ENCODE measurements around the gene AUNIP. TPM values are rescaled to one million over a fixed set of nuclear protein-coding genes. Genes with fewer than 3 reads are reported as not detected.

The AUNIP gene
- total and polyA plus RNA-seq, 2 donors from 2014 or later: 0.38 TPM; not detected in 1

- peak in 1 of 5 donors; percentile 25 for DNase-seq
- no peak for FAIRE-seq
- peaks cover 2 to 38% (median 35%) of the 10 kb centered on the region in 3 donors for H3K4me1 ChIP-seq (ENCODE audit: control insufficient read depth in 2 of 3, insufficient read depth in 2 of 3, low read depth in 1 of 3, low read length in 3 of 3)
- no peaks in the 10 kb centered on the region for H3K9me3 ChIP-seq (ENCODE audit: control insufficient read depth in 2 of 3, insufficient read depth in 1 of 3, low read length in 3 of 3)
- no peaks in the 10 kb centered on the region for H3K36me3 ChIP-seq (ENCODE audit: control insufficient read depth in 2 of 3, insufficient read depth in 3 of 3, low read length in 3 of 3)
- TF ChIP-seq CTCF (IDR thresholded peaks at IDR 0.05; ENCODE audit: borderline replicate concordance, extremely low read depth, insufficient read depth): no peak
- no peak overlapping the region for H3K9ac ChIP-seq (ENCODE audit: low read length in 3 of 3)
- no peak overlapping the region for H3K4me3 ChIP-seq (ENCODE audit: low read length in 3 of 3)
- intact Hi-C loops (cut with DNase I): no loop called here
- peak overlapping the region; percentile 63 to 86 for H3K27ac ChIP-seq (ENCODE audit: low read depth in 2 of 2, low read length in 2 of 2)
- no peaks in the 10 kb centered on the region for H3K27me3 ChIP-seq (ENCODE audit: control insufficient read depth, insufficient read depth, low read length)
Observed at GRCh38 chr1:25866288-25866687, 7.0 kb upstream of the AUNIP start.

- FAIRE-seq (no peak), DNase-seq (no peak)
- Histone ChIP-seq H3K9me3 (ENCODE audit: control insufficient read depth in 2 of 3, insufficient read depth in 1 of 3, low read length in 3 of 3) (no peaks in the 10 kb centered on the region), H3K4me1 (ENCODE audit: control insufficient read depth in 2 of 3, insufficient read depth in 2 of 3, low read depth in 1 of 3, low read length in 3 of 3) (peaks cover 2 to 23% (median 21%) of the 10 kb centered on the region in 3 donors), H3K27me3 (ENCODE audit: control insufficient read depth, insufficient read depth, low read length) (no peaks in the 10 kb centered on the region), H3K4me3 (ENCODE audit: low read length in 3 of 3) (no peak overlapping the region), H3K9ac (ENCODE audit: low read length in 3 of 3) (no peak overlapping the region), H3K27ac (ENCODE audit: low read depth in 2 of 2, low read length in 2 of 2) (no peak overlapping the region), H3K36me3 (ENCODE audit: control insufficient read depth in 2 of 3, insufficient read depth in 3 of 3, low read length in 3 of 3) (no peaks in the 10 kb centered on the region)
- intact Hi-C loops (cut with DNase I): no loop called here
- TF ChIP-seq CTCF (IDR thresholded peaks at IDR 0.05; ENCODE audit: borderline replicate concordance, extremely low read depth, insufficient read depth): no peak
Observed at GRCh38 chr1:25864434-25864833, 5.2 kb upstream of the AUNIP start.

GRCh38 chr1:25863486-25864262, 4.4 kb upstream of the AUNIP start:
- Histone ChIP-seq H3K27ac (ENCODE audit: low read depth in 2 of 2, low read length in 2 of 2) (no peak overlapping the region), H3K4me3 (ENCODE audit: low read length in 3 of 3) (no peak overlapping the region), H3K36me3 (ENCODE audit: control insufficient read depth in 2 of 3, insufficient read depth in 3 of 3, low read length in 3 of 3) (no peaks in the 10 kb centered on the region), H3K27me3 (ENCODE audit: control insufficient read depth, insufficient read depth, low read length) (no peaks in the 10 kb centered on the region), H3K4me1 (ENCODE audit: control insufficient read depth in 2 of 3, insufficient read depth in 2 of 3, low read depth in 1 of 3, low read length in 3 of 3) (peaks cover 2 to 23% (median 16%) of the 10 kb centered on the region in 3 donors), H3K9ac (ENCODE audit: low read length in 3 of 3) (no peak overlapping the region), H3K9me3 (ENCODE audit: control insufficient read depth in 2 of 3, insufficient read depth in 1 of 3, low read length in 3 of 3) (no peaks in the 10 kb centered on the region)
- no peak for TF ChIP-seq CTCF (IDR thresholded peaks at IDR 0.05; ENCODE audit: borderline replicate concordance, extremely low read depth, insufficient read depth)
- FAIRE-seq (no peak), DNase-seq (no peak)
- intact Hi-C loops (cut with DNase I): no loop called here

All from kidney (tissue), 14 donors.